Measurements from ENCODE around the gene BAIAP3. TPM values are rescaled to one million over a fixed set of nuclear protein-coding genes. Genes with fewer than 3 reads are reported as not detected.

BAIAP3 gene
- total RNA-seq, 1 experiment from 2014 or later, result 44.7 TPM

DNA sequence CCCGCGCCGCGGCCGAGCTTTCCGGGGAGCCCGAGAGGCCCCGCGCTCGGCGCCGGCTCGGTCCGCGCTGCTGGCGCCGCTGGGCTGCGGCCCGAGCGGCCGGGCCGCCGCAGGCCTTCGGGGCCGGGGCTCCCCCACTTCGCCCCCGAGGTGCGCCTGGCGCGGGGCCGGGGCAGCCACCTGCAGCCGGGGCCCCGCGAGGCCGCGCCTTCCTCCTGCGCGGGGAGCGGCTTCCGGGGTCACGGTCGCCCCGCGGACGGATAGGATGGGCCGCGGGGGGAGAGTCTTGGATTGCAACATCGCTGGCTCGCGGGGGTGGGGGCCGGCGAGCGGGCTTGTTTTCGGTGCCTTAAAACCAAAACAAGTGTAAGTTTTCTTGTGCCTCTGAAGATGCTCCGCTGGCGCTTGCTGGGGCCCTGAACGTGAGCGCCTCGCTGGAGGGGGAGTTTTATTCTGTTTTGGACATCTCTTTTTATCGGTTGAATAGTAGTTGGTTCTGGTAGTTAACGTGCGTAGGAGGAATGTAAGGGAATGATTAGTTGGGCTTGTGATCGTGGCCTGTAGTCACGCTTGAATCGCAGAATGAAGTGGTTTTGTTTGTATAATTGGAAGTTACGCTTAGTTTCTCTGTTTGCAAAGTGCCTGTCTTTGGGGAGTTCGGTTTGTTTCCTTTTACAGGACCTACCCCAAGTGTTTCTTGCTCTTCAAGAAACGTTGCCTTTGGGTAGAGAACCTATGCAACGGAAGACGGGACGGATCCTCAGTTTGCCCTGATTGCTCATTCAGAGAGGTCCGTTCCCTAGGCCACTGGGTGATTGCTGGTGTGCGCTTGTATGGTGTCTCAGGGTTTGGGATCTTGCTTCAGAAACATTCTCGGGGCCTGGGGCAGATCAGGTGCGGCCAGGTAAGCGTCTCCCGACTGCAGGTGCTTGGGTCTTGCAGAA is 23.3 kb upstream of the BAIAP3 start:
- H3K9me2 ChIP-seq (ENCODE audit: insufficient read depth), result no peaks in the 10 kb centered on the region
- H3K79me2 ChIP-seq (ENCODE audit: insufficient read depth, low read length), result peaks cover 53% of the 10 kb centered on the region
- DNase-seq (ENCODE audit: low read depth, low spot score) (no peak), ATAC-seq (no peak)
- H3K4me3 ChIP-seq (replicated peaks in 1 of 2; ENCODE audit: low read depth in 1 of 2, low read length in 2 of 2), result peak overlapping the region; percentile 98 to 99
- H3K9ac ChIP-seq (ENCODE audit: low read length), result peak overlapping the region; percentile 96
- ChIA-PET CTCF (no interaction called here), POLR2A (interaction anchor here (1.6 kb wide), 1 partner anchor 13 kb away, joined by 5 read pairs; no protein-coding TSS in a partner anchor), RAD21 (ENCODE audit: low non-redundant PET in 1 of 2, low total read pairs in 2 of 2, uncharacterized antibody in 2 of 2, unreplicated experiment in 2 of 2) (no interaction called here)
- TF ChIP-seq TCF7L2 (IDR thresholded peaks at IDR 0.05; ENCODE audit: borderline replicate concordance, extremely low read depth, insufficient read depth, insufficient read length), result no peak
- TF ChIP-seq EZH2 (IDR thresholded peaks at IDR 0.05), result no peak
- no peak for TF ChIP-seq CTCF (IDR thresholded peaks at IDR 0.05 in 2 of 3, conservative IDR thresholded peaks at IDR 0.05 in 1 of 3; ENCODE audit: borderline replicate concordance in 1 of 3, insufficient read depth in 1 of 3, low read depth in 2 of 3, low read length in 2 of 3)
- no peak for TF ChIP-seq ZBTB33 (IDR thresholded peaks at IDR 0.05; ENCODE audit: extremely low read depth, insufficient replicate concordance, low read length)
- TF ChIP-seq ELF1 (IDR thresholded peaks at IDR 0.05; ENCODE audit: borderline replicate concordance, low read depth), result no peak
- TF ChIP-seq MAX (IDR thresholded peaks at IDR 0.05), result no peak
- TF ChIP-seq CEBPB (IDR thresholded peaks at IDR 0.05; ENCODE audit: low read depth), result no peak
- no peak for TF ChIP-seq POLR2A (IDR thresholded peaks at IDR 0.05; ENCODE audit: borderline replicate concordance, extremely low read depth, insufficient read depth, insufficient read length)
- TF ChIP-seq FOSL1 (IDR thresholded peaks at IDR 0.05; ENCODE audit: low read depth), result no peak
- no peak for TF ChIP-seq ATF3 (IDR thresholded peaks at IDR 0.05)
- TF ChIP-seq JUND (IDR thresholded peaks at IDR 0.05), result no peak
- TF ChIP-seq REST (IDR thresholded peaks at IDR 0.05; ENCODE audit: low read depth), result no peak
- TF ChIP-seq YY1 (IDR thresholded peaks at IDR 0.05; ENCODE audit: extremely low read depth, insufficient replicate concordance, low read depth, low read length), result no peak
- no peak for TF ChIP-seq SP1 (IDR thresholded peaks at IDR 0.05; ENCODE audit: low read depth)
- no peak for TF ChIP-seq EZH2phosphoT487 (IDR thresholded peaks at IDR 0.05; ENCODE audit: borderline replicate concordance)
- TF ChIP-seq SRF (IDR thresholded peaks at IDR 0.05; ENCODE audit: low read depth), result no peak
- no peak for TF ChIP-seq ZNF274 (IDR thresholded peaks at IDR 0.05; ENCODE audit: low read depth, low read length)
- TF ChIP-seq EGR1 (IDR thresholded peaks at IDR 0.05; ENCODE audit: low read depth), result no peak
- H3K27ac ChIP-seq (ENCODE audit: low read depth, low read length), result peak overlapping the region; percentile 100
- peaks cover 29% of the 10 kb centered on the region; the same call in 1 of the 2 replicates for H4K20me1 ChIP-seq (ENCODE audit: insufficient read depth)
- no peaks in the 10 kb centered on the region for H3K9me3 ChIP-seq (ENCODE audit: control insufficient read depth in 1 of 2, insufficient read depth in 1 of 2, low read depth in 1 of 2, low read length in 2 of 2)
- H3K4me1 ChIP-seq (ENCODE audit: control insufficient read depth in 1 of 2, insufficient read depth in 2 of 2, low read length in 2 of 2), result peaks cover 14 to 52% of the 10 kb centered on the region in 2 experiments
- H3K27me3 ChIP-seq (ENCODE audit: insufficient read depth, low read length), result no peaks in the 10 kb centered on the region
- H2AFZ ChIP-seq (ENCODE audit: low read depth, low read length, poor library complexity, severe bottlenecking), result no peak overlapping the region
- intact Hi-C loops (cut with micrococcal nuclease), result no loop called here
- H3K36me3 ChIP-seq (ENCODE audit: control insufficient read depth in 1 of 2, insufficient read depth in 2 of 2, low read length in 2 of 2), result peaks cover 11 to 28% of the 10 kb centered on the region in 2 experiments; a peak in 3 of 4 replicates
- peak overlapping the region; percentile 94 for H3K4me2 ChIP-seq (ENCODE audit: low read length)
- BruUV-seq (replicated peaks), result TSS peak; percentile 83
